NCI-H2029 (cell line): ENCODE measurements around the gene GCM1.

Experiments used
- DNase-seq: peaks from one replicate; lab custom pipeline; 2025; lab: John Stamatoyannopoulos, UW

Gene GCM1

GRCh38 chr6:53107091-53107490, 41.5 kb downstream of the GCM1 start:
- DNase-seq: no peak

GRCh38 chr6:53104916-53105315, 43.7 kb downstream of the GCM1 start:
- no peak for DNase-seq

GRCh38 chr6:53103993-53104675, 44.5 kb downstream of the GCM1 start:
- DNase-seq: no peak

GRCh38 chr6:53101006-53101405, 47.6 kb downstream of the GCM1 start:
- DNase-seq: no peak

GRCh38 chr6:53100561-53100960, 48.1 kb downstream of the GCM1 start:
- no peak for DNase-seq

GRCh38 chr6:53095716-53096115, 52.9 kb downstream of the GCM1 start:
- no peak for DNase-seq

GRCh38 chr6:53095270-53095669, 53.4 kb downstream of the GCM1 start:
- no peak for DNase-seq

GRCh38 chr6:53090576-53090975, 58.1 kb downstream of the GCM1 start:
- no peak for DNase-seq

GRCh38 chr6:53089948-53090347, 58.7 kb downstream of the GCM1 start:
- no peak for DNase-seq

GRCh38 chr6:53086302-53086701, 62.3 kb downstream of the GCM1 start:
- no peak for DNase-seq

- no peak for DNase-seq
Observed at GRCh38 chr6:53080813-53081212, 67.8 kb downstream of the GCM1 start.
